ENCODE data around the gene MED12.
A peak's percentile ranks its signal among the peaks of the same experiment; 100 is the strongest.

Gene MED12

DNA sequence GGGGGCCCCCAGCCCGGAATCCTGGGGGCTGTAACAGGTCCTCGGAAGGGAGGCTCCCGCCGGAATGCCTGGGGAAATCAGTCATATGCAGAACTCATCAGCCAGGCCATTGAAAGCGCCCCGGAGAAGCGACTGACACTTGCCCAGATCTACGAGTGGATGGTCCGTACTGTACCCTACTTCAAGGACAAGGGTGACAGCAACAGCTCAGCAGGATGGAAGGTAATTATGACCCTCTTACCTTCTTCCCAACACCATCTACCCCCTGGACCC, 21.7 kb upstream of the MED12 start:
- DNase-seq (ENCODE audit: low read depth in 1 of 2, low spot score in 1 of 2): no peak
- H3K27ac ChIP-seq (replicated peaks): no peak overlapping the region; the same call in 1 of the 2 replicates
- peak overlapping the region; percentile 62 for H3K4me3 ChIP-seq (replicated peaks; ENCODE audit: insufficient read depth, low read length)
- TF ChIP-seq SPI1 (IDR thresholded peaks at IDR 0.05; ENCODE audit: borderline replicate concordance, low read depth) (no peak), GABPA (IDR thresholded peaks at IDR 0.05; ENCODE audit: low read depth) (no peak), POLR2AphosphoS5 (IDR thresholded peaks at IDR 0.05; ENCODE audit: low read depth) (no peak)
- TF ChIP-seq, protein P1, sequence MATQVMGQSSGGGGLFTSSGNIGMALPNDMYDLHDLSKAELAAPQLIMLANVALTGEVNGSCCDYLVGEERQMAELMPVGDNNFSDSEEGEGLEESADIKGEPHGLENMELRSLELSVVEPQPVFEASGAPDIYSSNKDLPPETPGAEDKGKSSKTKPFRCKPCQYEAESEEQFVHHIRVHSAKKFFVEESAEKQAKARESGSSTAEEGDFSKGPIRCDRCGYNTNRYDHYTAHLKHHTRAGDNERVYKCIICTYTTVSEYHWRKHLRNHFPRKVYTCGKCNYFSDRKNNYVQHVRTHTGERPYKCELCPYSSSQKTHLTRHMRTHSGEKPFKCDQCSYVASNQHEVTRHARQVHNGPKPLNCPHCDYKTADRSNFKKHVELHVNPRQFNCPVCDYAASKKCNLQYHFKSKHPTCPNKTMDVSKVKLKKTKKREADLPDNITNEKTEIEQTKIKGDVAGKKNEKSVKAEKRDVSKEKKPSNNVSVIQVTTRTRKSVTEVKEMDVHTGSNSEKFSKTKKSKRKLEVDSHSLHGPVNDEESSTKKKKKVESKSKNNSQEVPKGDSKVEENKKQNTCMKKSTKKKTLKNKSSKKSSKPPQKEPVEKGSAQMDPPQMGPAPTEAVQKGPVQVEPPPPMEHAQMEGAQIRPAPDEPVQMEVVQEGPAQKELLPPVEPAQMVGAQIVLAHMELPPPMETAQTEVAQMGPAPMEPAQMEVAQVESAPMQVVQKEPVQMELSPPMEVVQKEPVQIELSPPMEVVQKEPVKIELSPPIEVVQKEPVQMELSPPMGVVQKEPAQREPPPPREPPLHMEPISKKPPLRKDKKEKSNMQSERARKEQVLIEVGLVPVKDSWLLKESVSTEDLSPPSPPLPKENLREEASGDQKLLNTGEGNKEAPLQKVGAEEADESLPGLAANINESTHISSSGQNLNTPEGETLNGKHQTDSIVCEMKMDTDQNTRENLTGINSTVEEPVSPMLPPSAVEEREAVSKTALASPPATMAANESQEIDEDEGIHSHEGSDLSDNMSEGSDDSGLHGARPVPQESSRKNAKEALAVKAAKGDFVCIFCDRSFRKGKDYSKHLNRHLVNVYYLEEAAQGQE (IDR thresholded peaks at IDR 0.05; ENCODE audit: insufficient replicate concordance, low read depth): no peak
- TF ChIP-seq, protein P2, sequence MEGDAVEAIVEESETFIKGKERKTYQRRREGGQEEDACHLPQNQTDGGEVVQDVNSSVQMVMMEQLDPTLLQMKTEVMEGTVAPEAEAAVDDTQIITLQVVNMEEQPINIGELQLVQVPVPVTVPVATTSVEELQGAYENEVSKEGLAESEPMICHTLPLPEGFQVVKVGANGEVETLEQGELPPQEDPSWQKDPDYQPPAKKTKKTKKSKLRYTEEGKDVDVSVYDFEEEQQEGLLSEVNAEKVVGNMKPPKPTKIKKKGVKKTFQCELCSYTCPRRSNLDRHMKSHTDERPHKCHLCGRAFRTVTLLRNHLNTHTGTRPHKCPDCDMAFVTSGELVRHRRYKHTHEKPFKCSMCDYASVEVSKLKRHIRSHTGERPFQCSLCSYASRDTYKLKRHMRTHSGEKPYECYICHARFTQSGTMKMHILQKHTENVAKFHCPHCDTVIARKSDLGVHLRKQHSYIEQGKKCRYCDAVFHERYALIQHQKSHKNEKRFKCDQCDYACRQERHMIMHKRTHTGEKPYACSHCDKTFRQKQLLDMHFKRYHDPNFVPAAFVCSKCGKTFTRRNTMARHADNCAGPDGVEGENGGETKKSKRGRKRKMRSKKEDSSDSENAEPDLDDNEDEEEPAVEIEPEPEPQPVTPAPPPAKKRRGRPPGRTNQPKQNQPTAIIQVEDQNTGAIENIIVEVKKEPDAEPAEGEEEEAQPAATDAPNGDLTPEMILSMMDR (IDR thresholded peaks at IDR 0.05; ENCODE audit: insufficient read depth, low read length): no peak
- no peaks in the 10 kb centered on the region for H3K27me3 ChIP-seq (ENCODE audit: insufficient read depth, poor library complexity, severe bottlenecking)

DNA sequence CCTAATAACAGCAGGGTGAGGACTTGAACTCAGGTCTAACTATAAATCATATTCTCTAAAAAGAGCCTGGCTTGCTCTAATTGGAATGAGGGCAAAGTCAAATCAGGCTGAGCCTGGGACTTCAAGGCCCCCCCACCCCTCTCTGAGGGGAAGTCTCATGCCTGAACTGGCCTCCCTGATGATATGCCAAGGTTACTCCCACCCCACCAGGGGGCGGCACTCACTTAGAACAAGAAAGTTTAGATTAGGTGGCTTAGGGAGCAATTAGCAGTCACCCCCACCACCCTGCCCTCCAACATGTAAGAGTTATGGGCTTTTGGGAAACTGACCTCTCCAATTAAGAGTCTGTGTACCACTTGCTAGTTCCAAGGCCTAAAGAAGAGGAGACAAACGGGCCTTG, 20.1 kb upstream of the MED12 start:
- Histone ChIP-seq H3K27ac (replicated peaks) (no peak overlapping the region), H3K4me3 (replicated peaks; ENCODE audit: insufficient read depth, low read length) (no peak overlapping the region), H3K27me3 (ENCODE audit: insufficient read depth, poor library complexity, severe bottlenecking) (no peaks in the 10 kb centered on the region)
- TF ChIP-seq, protein P2 (IDR thresholded peaks at IDR 0.05; ENCODE audit: insufficient read depth, low read length): peak; percentile 32
- TF ChIP-seq, protein P1 (IDR thresholded peaks at IDR 0.05; ENCODE audit: insufficient replicate concordance, low read depth): no peak
- no peak for TF ChIP-seq GABPA (IDR thresholded peaks at IDR 0.05; ENCODE audit: low read depth)
- peak; percentile 53; the same call in 1 of the 2 replicates for TF ChIP-seq SPI1 (IDR thresholded peaks at IDR 0.05; ENCODE audit: borderline replicate concordance, low read depth)
- TF ChIP-seq POLR2AphosphoS5 (IDR thresholded peaks at IDR 0.05; ENCODE audit: low read depth): no peak
- peak in 1 of 2 experiments; percentile 78 for DNase-seq (ENCODE audit: low read depth in 1 of 2, low spot score in 1 of 2)

DNA sequence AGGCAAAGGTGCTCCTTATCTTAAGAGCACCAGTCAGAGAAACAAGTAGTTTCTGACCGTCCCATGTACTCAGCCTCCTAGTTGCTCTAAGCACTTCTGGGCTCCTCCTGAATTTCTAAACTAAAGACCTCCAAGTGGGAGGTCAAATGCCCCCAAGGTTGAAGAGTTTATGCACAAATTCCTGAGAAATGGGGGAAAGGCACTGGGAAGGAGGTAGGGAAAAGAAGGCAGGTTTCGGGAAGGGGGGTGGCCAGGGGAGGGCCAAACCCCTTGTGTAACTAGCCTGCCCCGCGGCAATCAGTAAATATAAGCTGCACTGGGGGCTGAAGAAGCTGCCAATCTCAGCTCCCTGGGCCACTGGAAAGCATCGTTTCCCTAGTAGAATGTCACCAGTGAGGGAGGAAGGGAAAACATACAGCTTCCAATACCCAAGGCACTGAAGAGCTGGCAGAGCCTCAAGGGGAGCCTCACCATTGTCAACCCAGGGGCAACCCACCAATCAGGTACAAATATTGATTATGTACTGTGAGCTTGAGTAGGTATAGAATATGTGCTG, 19.4 kb upstream of the MED12 start:
- Histone ChIP-seq H3K27ac (replicated peaks) (no peak overlapping the region), H3K4me3 (replicated peaks; ENCODE audit: insufficient read depth, low read length) (no peak overlapping the region), H3K27me3 (ENCODE audit: insufficient read depth, poor library complexity, severe bottlenecking) (no peaks in the 10 kb centered on the region)
- no peak for DNase-seq (ENCODE audit: low read depth in 1 of 2, low spot score in 1 of 2)
- TF ChIP-seq, protein P2 (IDR thresholded peaks at IDR 0.05; ENCODE audit: insufficient read depth, low read length): no peak
- no peak for TF ChIP-seq POLR2AphosphoS5 (IDR thresholded peaks at IDR 0.05; ENCODE audit: low read depth)
- no peak for TF ChIP-seq SPI1 (IDR thresholded peaks at IDR 0.05; ENCODE audit: borderline replicate concordance, low read depth)
- no peak for TF ChIP-seq GABPA (IDR thresholded peaks at IDR 0.05; ENCODE audit: low read depth)
- TF ChIP-seq, protein P1 (IDR thresholded peaks at IDR 0.05; ENCODE audit: insufficient replicate concordance, low read depth): no peak

All from HL-60 (cell line).